ENCODE data around the gene SPRED3. TPM values are rescaled to one million over a fixed set of nuclear protein-coding genes. Genes with fewer than 3 reads are reported as not detected.

SPRED3 gene
- total RNA-seq, 4 donors from 2014 or later = 0.22 to 1.1 TPM; not detected in 2

DNA sequence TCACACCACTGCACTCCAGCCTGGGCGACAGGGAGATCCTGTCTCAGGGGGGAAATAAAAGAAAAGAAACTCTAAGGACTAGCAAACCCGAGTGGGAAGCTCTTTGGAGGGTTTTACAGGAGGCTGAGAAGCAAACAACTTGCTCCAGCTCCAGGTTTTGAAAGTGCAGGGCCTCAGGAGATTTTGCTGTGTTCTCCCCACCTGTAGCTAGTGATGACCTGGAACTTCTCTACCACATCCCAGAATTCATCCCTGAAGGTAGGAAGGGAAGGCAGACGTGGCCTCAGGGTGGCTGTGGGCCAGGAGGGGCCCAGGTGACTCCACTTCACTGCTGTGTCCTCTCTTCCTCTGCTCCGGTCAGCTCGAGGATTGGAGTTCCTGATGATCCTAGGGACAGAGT is 30.4 kb upstream of the SPRED3 start:
- TF ChIP-seq, protein P1, sequence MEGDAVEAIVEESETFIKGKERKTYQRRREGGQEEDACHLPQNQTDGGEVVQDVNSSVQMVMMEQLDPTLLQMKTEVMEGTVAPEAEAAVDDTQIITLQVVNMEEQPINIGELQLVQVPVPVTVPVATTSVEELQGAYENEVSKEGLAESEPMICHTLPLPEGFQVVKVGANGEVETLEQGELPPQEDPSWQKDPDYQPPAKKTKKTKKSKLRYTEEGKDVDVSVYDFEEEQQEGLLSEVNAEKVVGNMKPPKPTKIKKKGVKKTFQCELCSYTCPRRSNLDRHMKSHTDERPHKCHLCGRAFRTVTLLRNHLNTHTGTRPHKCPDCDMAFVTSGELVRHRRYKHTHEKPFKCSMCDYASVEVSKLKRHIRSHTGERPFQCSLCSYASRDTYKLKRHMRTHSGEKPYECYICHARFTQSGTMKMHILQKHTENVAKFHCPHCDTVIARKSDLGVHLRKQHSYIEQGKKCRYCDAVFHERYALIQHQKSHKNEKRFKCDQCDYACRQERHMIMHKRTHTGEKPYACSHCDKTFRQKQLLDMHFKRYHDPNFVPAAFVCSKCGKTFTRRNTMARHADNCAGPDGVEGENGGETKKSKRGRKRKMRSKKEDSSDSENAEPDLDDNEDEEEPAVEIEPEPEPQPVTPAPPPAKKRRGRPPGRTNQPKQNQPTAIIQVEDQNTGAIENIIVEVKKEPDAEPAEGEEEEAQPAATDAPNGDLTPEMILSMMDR (IDR thresholded peaks at IDR 0.05; ENCODE audit: low read depth) = no peak

DNA sequence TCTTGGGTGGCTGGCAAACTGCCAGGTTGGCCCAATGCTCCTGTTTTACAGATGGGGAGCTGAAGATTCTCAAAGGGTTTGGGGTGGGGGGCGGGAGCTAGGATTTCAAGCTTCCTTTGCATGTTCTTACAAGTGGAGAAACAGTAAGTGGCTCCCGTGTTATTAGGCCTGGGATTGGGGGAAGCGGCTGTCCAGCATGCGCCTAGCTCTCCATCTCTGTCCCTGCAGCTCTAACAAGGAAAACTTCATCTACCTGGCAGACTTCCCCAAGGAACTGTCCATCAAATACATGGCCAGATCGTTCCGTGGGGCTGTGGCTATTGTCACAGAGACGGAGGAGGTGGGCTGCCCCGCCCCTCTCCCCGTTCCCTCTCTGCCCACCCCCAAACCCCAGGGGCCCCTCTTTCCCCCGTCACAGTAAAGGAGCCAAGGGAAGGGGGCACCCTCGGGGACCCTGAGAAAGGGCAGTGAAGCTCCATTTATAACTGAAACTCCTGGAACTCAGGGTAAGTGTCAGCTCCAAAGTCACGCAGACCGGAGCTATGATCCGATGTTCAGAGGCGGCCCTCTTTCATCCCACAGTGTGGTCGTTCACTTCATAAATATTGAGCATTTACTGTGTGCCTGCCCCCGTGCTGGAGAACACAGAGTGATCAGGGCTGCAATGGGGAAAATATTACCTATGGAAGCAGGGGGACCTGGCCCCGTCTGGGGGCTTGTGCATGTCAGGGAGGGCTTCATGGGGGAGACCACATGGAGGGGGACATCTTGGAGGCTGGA is 29.1 kb upstream of the SPRED3 start:
- TF ChIP-seq, protein P1 (IDR thresholded peaks at IDR 0.05; ENCODE audit: low read depth) = no peak

DNA sequence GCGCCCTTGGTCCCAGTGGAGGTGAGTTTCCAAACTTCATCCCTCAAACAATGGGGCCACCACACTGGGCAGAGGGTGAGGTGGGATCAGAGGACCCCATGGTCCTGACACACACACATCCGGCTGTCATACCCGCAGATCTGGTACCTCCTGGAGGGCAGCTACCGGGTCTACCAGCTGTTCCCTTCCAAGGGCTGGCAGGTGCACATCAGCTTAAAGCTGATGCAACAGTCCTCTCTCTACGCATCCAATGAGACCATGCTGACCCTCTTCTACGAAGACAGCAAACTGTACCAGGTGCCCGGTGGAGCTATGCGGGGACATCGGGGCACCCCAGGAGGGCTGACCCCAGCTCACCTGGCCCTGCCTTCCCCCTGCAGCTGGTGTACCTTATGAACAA is 28.1 kb upstream of the SPRED3 start:
- TF ChIP-seq, protein P1 (IDR thresholded peaks at IDR 0.05; ENCODE audit: low read depth) = no peak

DNA sequence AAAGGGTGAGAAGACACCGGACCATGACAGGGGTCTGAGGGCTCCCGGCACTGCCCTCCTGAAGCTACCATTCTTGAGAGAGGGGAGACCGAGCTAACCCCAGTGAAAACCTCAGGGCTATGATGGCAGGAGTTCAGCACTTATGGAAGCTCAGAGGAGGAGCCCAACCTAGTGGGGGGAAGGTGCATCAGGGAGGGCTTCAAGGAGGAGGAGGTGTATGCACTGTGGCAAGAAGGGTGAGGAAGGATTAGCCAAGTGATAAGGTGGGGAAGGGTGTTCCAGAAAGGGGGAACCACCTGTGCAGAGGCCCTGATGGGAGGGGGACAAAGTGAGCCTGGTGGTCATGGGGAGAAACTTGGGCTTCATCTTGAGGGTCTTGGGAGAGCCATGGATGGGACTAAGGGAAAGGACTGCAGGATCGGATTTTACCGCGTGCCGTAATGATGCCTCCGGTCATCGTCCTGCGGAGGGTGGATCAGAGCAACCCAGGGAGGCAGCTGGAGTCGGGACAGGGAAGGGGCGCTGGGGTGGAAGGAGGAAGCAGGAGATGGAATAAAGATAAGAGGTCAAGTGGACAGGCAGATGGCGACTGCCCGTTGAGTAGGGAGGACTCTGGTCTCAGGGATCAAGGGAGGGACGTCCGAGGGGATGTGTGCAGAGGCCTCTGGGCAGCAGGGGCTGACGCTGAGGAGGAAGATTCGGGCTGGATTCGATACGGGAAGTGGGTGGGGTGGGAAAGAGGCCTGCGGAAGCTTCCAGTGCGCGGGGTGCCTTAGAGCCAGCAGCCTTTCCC is 27.5 kb upstream of the SPRED3 start:
- TF ChIP-seq, protein P1 (IDR thresholded peaks at IDR 0.05; ENCODE audit: low read depth) = no peak

DNA sequence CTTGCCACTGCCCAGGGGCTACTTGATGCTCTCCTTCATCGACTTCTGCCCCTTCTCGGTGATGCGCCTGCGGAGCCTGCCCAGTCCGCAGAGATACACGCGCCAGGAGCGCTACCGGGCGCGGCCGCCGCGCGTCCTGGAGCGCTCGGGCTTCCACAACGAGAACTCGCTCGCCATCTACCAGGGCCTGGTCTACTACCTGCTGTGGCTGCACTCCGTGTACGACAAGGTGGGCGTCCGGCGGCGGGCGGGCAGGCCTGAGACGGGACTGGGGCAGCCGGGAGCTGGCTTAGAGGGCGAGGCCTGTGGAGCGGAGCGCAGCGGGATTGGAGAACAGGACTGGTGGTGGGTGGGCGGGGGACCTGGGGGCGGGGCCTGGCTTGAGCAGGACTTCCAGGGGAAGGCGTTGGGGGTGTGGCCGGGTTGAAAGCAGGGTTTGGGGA is 26.8 kb upstream of the SPRED3 start:
- TF ChIP-seq, protein P1 (IDR thresholded peaks at IDR 0.05; ENCODE audit: low read depth) = no peak

DNA sequence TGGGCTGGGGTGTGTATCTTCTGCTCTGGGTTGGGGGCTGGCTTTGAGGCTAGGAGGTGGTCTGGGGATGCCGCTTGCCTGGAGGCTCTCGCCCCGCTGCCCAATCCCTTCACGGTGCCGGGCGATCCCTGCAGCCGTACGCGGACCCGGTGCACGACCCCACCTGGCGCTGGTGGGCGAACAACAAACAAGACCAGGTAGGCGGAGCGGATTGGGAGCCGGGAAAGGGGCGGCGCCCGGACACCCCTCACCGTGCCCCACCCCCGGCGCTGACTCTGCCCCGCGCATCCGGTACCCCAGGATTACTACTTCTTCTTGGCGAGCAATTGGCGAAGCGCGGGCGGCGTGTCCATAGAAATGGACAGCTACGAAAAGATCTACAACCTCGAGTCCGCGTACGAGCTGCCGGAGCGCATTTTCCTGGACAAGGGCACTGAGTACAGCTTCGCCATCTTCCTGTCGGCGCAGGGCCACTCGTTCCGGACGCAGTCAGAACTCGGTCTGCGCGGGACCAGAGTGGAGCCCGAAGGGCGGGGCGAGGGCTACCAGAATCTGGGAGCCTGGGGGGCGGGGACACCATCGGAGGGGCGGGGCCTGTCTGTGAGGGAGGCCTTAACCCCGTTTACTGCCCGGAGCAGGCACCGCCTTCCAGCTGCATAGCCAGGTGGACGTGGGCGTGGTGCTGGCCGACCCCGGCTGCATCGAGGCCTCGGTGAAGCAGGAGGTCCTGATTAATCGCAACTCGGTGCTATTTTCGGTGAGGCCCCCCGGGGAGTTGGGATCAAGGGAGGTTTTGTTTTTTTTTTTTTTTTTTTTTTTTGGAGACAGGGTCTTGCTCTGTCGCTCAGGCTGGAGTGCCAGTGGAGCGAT is 26.2 kb upstream of the SPRED3 start:
- TF ChIP-seq, protein P1 (IDR thresholded peaks at IDR 0.05; ENCODE audit: low read depth) = no peak

Data from subcutaneous adipose tissue (tissue), 4 donors.